ENCODE measurements around the gene BLM.
A peak's percentile ranks its signal among the peaks of the same experiment; 100 is the strongest.

The BLM gene

GRCh38 chr15:90794538-90794937 is 77.4 kb downstream of the BLM start:
- DNase-seq = no peak

GRCh38 chr15:90799639-90800170 is 82.6 kb downstream of the BLM start:
- DNase-seq = no peak

- no peak for DNase-seq
These were observed 84.7 kb downstream of the BLM start for GRCh38 chr15:90801803-90802202.

GRCh38 chr15:90807074-90807785 is 90.1 kb downstream of the BLM start:
- no peak for DNase-seq

- no peak for DNase-seq
These were observed 90.6 kb downstream of the BLM start for GRCh38 chr15:90807786-90808086.

GRCh38 chr15:90808517-90809235 is 91.5 kb downstream of the BLM start:
- DNase-seq = no peak

GRCh38 chr15:90809536-90809935 is 92.4 kb downstream of the BLM start:
- DNase-seq = no peak

- DNase-seq = no peak
These were observed 93.2 kb downstream of the BLM start for GRCh38 chr15:90810354-90810753.

GRCh38 chr15:90812171-90812957 is 95.2 kb downstream of the BLM start:
- DNase-seq = no peak

DNA sequence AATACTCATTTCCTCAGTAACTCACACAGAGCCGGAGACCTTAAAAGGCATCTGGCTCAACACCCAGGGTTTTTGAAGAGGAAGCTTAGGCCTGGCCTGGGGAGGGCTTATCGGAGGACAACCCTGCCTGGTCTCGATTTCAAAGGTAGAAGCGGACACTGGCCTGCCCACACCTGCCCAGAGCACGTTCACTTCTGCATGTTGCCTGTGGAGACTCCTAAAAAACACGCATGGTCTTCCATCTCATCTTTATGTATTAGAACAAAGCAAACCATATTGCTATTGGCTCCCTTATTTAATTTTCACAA is 95.8 kb downstream of the BLM start:
- no peak for DNase-seq

- no peak for DNase-seq
These were observed 96.6 kb downstream of the BLM start for GRCh38 chr15:90813796-90814190.

GRCh38 chr15:90814191-90814821 is 97.2 kb downstream of the BLM start:
- no peak for DNase-seq

- DNase-seq = no peak
These were observed 99.4 kb downstream of the BLM start for GRCh38 chr15:90816401-90817116.

GRCh38 chr15:90817117-90818057 is 100.2 kb downstream of the BLM start:
- DNase-seq = no peak

GRCh38 chr15:90818251-90819210 is 101.4 kb downstream of the BLM start:
- peak; percentile 89 to 93 for DNase-seq

- peak in 1 of 2 experiments; percentile 14 for DNase-seq
These were observed 102.2 kb downstream of the BLM start for GRCh38 chr15:90819390-90819789.

- no peak for DNase-seq
These were observed 102.7 kb downstream of the BLM start for GRCh38 chr15:90819850-90820249.

DNA sequence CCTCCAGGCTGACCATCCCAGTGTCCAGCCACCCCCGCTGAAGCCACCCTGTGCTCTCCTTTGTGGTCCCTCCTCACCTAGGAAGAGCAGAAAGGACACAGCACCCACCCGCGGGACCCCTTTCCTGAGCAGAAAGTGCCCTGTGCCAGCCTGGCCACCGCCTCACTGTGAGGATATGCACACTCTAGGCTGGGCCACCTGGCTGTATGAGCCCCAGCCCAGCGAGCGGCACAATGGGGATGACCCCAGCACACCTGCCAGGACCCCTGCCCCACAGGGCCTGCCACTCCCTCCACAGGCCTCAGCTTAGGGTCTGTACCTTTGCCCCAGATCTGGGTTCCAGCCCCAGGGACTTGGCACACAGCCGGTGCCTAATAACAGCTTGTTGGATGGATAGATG is 103.3 kb downstream of the BLM start:
- DNase-seq = no peak

DNA sequence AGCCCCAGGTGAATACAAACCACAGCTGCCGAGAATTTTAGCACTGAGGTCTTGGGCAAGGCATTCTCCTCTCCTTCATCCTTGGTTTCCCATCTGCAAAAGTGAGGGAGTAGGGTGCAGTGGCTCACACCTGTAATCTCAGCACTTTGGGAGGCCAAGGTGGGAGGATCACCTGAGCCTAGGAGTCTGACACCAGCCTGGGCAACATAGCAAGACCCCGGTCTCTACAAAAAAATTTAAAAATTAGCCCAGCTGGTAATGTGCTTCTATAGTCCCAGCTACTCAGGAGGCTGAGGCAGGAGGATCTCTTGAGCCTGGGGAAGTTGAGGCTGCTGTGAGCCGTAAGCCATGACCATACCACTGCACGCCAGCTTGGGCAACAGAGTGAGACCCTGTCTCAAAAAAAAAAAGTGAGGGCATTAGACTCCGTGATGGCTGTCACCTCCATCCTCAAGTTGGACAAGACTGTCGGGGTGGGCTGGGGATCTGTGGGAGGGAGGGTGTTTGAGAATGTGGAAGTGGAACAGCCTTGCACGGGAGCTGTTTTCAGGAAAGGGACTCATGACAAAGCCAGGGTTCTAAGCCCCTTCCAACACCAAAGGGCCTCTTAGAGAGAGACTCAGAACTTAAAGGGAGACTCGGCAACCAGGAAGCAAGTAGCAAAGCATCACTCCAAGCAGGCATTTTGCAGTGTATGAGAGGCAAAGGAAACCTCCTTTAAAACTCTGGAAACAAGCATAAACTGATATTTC is 105.2 kb downstream of the BLM start:
- DNase-seq = peak in 1 of 2 experiments; percentile 36

Measured in Kasumi-1 (cell line).